Measurements from ENCODE around the gene JARID2. TPM values are rescaled to one million over a fixed set of nuclear protein-coding genes. Genes with fewer than 3 reads are reported as not detected.

JARID2 gene
- total RNA-seq, 3 donors from 2014 or later, result 10.5 to 13.9 (median 11.5) TPM

DNA sequence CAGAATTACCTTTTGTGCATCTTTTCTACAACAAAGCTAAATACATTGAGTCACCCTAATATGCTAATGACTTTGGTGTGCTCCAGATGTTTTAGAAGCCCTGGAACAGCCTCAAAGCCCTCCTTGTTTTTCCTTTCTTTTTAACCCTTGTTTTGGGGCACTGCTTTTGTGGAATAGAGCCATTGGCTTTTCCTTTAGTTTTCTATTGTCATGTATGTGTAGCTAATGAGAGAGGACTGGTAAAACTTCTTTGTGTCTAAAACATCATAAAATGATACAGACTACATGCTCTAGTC lies 158.8 kb downstream of the JARID2 start:
- no peak overlapping the region for H3K27ac ChIP-seq
- no peak for DNase-seq (ENCODE audit: low spot score in 2 of 2)
- H3K4me1 ChIP-seq, result peaks cover 0 to 12% of the 10 kb centered on the region in 2 donors

GRCh38 chr6:15405129-15406068 lies 159.5 kb downstream of the JARID2 start:
- intact Hi-C loops (cut with DNase I; ENCODE audit: low total_unique reads), result loop anchor here (2.0 to 5.0 kb wide), 2 partner anchors 47 to 1633 kb away; no protein-coding TSS in a partner anchor
- no peak for DNase-seq (ENCODE audit: low spot score in 2 of 2)
- TF ChIP-seq CTCF (IDR thresholded peaks at IDR 0.05) (no peak), POLR2A (IDR thresholded peaks at IDR 0.05) (no peak), POLR2AphosphoS5 (IDR thresholded peaks at IDR 0.05) (no peak)
- H3K27me3 ChIP-seq, result no peaks in the 10 kb centered on the region
- H3K4me1 ChIP-seq, result peaks cover 0 to 9% of the 10 kb centered on the region in 2 donors
- H3K27ac ChIP-seq, result no peak overlapping the region
- H3K4me3 ChIP-seq, result no peak overlapping the region
- no peaks in the 10 kb centered on the region for H3K9me3 ChIP-seq
- no peaks in the 10 kb centered on the region for H3K36me3 ChIP-seq

More for the DNA sequence above, 158.8 kb downstream of the JARID2 start:
- intact Hi-C loops (cut with DNase I; ENCODE audit: low total_unique reads), result no loop called here
- Histone ChIP-seq H3K36me3 (no peaks in the 10 kb centered on the region), H3K9me3 (no peaks in the 10 kb centered on the region), H3K27me3 (no peaks in the 10 kb centered on the region), H3K4me3 (no peak overlapping the region)
- no peak for TF ChIP-seq CTCF (IDR thresholded peaks at IDR 0.05)

DNA sequence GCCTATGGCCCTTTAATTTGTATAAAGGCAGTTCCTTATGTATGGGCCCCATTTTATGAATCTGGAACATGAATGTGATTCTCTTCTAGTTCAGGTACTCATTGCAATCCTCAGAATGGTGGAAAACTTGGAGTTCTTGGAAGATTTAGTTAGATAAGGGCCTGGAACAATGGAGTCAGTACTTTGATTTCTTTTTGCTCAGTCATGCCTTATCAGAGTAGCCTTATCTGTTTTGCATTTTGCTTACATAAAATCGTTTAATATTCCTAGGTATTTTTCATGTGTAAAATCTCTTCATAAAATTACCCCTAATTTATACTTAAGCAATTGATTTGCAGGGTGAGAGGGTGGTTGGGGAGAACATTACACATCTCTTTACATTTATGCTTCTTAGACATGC lies 160.6 kb downstream of the JARID2 start:
- H3K27me3 ChIP-seq, result no peaks in the 10 kb centered on the region
- H3K4me1 ChIP-seq, result peaks cover 0 to under 1% of the 10 kb centered on the region in 2 donors
- H3K9me3 ChIP-seq, result no peaks in the 10 kb centered on the region
- no peak overlapping the region for H3K4me3 ChIP-seq
- intact Hi-C loops (cut with DNase I; ENCODE audit: low total_unique reads), result loop anchor here (2.0 to 5.0 kb wide), 2 partner anchors 48 to 1634 kb away; no protein-coding TSS in a partner anchor
- H3K36me3 ChIP-seq, result no peaks in the 10 kb centered on the region
- no peak overlapping the region for H3K27ac ChIP-seq
- DNase-seq (ENCODE audit: low spot score in 2 of 2), result no peak
- TF ChIP-seq POLR2A (IDR thresholded peaks at IDR 0.05), result no peak
- TF ChIP-seq POLR2AphosphoS5 (IDR thresholded peaks at IDR 0.05), result no peak
- TF ChIP-seq CTCF (IDR thresholded peaks at IDR 0.05), result no peak

DNA sequence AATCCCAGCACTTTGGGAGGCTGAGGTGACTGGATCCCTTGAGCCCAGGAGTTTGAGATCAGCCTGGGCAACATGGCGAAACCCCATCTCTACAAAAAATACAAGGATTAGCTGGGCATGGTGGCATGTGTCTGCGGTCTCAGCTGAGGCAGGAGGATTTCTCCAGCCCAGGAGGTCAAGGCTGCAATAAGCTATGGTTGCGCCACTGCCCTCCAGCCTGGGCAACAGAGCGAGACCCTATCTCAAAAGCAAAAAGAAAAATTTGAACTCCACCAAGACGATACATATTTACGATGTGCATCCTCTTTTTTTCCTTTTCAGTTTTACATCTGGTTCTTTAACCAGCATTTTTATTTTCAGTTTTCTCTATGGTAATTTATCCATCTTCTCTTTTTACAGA lies 162.1 kb downstream of the JARID2 start:
- no peak for TF ChIP-seq POLR2AphosphoS5 (IDR thresholded peaks at IDR 0.05)
- no peak for TF ChIP-seq POLR2A (IDR thresholded peaks at IDR 0.05)
- no peak for TF ChIP-seq CTCF (IDR thresholded peaks at IDR 0.05)
- Histone ChIP-seq H3K9me3 (no peaks in the 10 kb centered on the region), H3K4me1 (no peaks in the 10 kb centered on the region)

GRCh38 chr6:15408758-15409157 lies 162.9 kb downstream of the JARID2 start:
- intact Hi-C loops (cut with DNase I; ENCODE audit: low total_unique reads), result loop anchor here (5.0 kb wide), 1 partner anchor 1636 kb away; no protein-coding TSS in a partner anchor
- DNase-seq (ENCODE audit: low spot score in 2 of 2), result no peak
- Histone ChIP-seq H3K4me3 (no peak overlapping the region), H3K4me1 (no peaks in the 10 kb centered on the region), H3K27ac (no peak overlapping the region), H3K27me3 (no peaks in the 10 kb centered on the region), H3K9me3 (no peaks in the 10 kb centered on the region), H3K36me3 (no peaks in the 10 kb centered on the region)
- TF ChIP-seq POLR2AphosphoS5 (IDR thresholded peaks at IDR 0.05) (no peak), POLR2A (IDR thresholded peaks at IDR 0.05) (no peak), CTCF (IDR thresholded peaks at IDR 0.05) (no peak)

More for the DNA sequence above, 162.1 kb downstream of the JARID2 start:
- no peak for DNase-seq (ENCODE audit: low spot score in 2 of 2)
- no peaks in the 10 kb centered on the region for H3K27me3 ChIP-seq
- H3K4me3 ChIP-seq, result no peak overlapping the region
- intact Hi-C loops (cut with DNase I; ENCODE audit: low total_unique reads), result loop anchor here (5.0 kb wide), 1 partner anchor 1636 kb away; no protein-coding TSS in a partner anchor
- H3K27ac ChIP-seq, result no peak overlapping the region
- H3K36me3 ChIP-seq, result no peaks in the 10 kb centered on the region

Measured in breast epithelium (tissue), 4 donors.